Measurements from ENCODE around the gene LTBP1. TPM values are rescaled to one million over a fixed set of nuclear protein-coding genes. Genes with fewer than 3 reads are reported as not detected.
"Not testable (repeated sequence)": the region's sequence is repeated elsewhere in the genome, so short reads cannot be mapped to it uniquely, and the experiment has no call there.

The LTBP1 gene
- total RNA-seq, 2 experiments from 2014 or later = 0.10 to 0.27 TPM

DNA sequence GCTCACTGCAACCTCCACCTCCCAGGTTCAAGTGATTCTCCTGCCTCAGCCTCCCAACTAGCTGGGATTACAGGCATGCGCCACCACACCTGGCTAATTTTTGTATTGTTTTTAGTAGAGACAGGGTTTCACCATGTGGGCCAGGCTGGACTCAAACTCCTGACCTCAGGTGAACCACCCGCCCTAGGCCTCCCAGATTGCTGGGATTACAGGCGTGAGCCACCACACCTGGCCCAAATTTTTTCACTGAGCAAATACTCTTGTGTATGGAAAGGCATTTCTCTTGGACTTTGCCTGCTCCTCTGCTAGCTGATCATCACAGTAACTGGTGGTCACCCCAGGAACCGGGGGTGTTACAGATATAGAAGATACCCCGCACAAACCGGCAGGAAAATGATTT is 26.9 kb upstream of the LTBP1 start:
- H3K27ac Mint-ChIP-seq; H3K9me3 Mint-ChIP-seq; CTCF ChIA-PET; intact Hi-C loops (cut with micrococcal nuclease); H3K36me3 Mint-ChIP-seq; H3K4me1 Mint-ChIP-seq (ENCODE audit: low read depth); H3K27me3 Mint-ChIP-seq; POLR2A ChIA-PET; H3K4me3 Mint-ChIP-seq; DNase-seq: not testable (repeated sequence)

DNA sequence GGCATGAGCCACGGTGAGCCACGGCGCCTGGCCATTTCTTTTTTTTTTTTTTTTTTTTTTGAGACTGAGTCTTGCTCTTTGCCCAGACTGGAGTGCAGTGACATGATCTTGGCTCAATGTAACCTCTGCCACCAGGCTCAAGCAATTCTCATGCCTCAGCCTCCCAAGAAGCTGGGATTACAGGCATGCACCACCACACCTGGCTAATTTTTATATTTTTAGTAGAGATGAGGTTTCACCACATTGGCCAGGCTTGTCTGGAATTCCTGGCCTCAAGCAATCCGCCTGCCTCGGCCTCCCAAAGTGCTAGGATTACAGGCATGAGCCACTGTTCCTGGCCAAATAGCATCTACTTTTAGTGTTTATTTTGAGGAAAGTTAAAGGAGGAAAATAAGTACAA is 25.3 kb upstream of the LTBP1 start:
- DNase-seq; H3K9me3 Mint-ChIP-seq; CTCF ChIA-PET; intact Hi-C loops (cut with micrococcal nuclease); H3K27ac Mint-ChIP-seq; H3K36me3 Mint-ChIP-seq; H3K4me1 Mint-ChIP-seq (ENCODE audit: low read depth); H3K27me3 Mint-ChIP-seq; H3K4me3 Mint-ChIP-seq; POLR2A ChIA-PET: not testable (repeated sequence)

DNA sequence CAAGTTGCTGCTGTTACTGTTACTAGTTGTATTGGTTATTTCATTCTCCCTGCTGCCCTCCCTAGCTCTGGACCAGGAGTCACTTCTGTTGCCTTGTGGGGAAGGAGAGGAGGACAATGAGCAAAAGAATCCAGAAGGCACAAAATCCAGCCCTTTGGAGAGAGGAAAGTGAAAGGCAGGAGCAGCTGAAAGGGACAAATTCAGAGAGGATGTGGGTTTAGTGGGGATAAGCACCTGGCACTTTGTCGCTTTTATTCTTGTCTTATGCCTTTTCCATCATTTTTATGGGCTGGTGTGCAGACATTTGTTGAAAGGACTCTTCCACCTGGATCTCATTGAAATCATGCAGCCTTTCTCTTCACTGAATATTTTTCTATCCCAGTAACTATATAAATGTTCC is 24.3 kb upstream of the LTBP1 start:
- Mint-ChIP-seq H3K36me3 (no peaks in the 10 kb centered on the region), H3K4me1 (ENCODE audit: low read depth) (no peaks in the 10 kb centered on the region), H3K27me3 (peaks cover 17% of the 10 kb centered on the region), H3K27ac (no peak overlapping the region), H3K4me3 (no peak overlapping the region), H3K9me3 (no peaks in the 10 kb centered on the region)
- POLR2A ChIA-PET = no interaction called here
- CTCF ChIA-PET = no interaction called here
- intact Hi-C loops (cut with micrococcal nuclease) = no loop called here
- no peak for DNase-seq

DNA sequence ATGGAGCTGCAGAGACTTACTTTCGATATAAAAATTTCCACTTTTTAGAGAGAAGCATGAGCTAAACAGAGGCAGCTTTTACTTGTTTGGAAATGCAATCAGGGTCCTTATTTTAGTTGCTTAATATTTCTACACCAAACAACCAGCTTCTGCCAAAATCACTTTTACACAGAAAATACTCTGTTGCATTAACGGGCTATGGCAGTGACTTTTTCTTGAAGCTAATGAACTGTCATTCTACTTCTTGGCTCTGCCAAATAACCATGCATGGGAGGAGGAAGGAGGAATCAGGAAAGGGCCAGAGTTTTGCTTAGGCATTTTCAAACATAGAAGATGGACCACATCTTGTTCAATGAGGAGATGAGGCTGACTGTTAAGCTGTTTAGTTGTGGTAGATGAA is 23.6 kb upstream of the LTBP1 start:
- peaks cover 19% of the 10 kb centered on the region for H3K27me3 Mint-ChIP-seq
- CTCF ChIA-PET = no interaction called here
- DNase-seq = no peak
- no peaks in the 10 kb centered on the region for H3K4me1 Mint-ChIP-seq (ENCODE audit: low read depth)
- no peak overlapping the region for H3K4me3 Mint-ChIP-seq
- no peak overlapping the region for H3K27ac Mint-ChIP-seq
- intact Hi-C loops (cut with micrococcal nuclease) = no loop called here
- H3K36me3 Mint-ChIP-seq = no peaks in the 10 kb centered on the region
- H3K9me3 Mint-ChIP-seq = no peaks in the 10 kb centered on the region
- POLR2A ChIA-PET = no interaction called here

DNA sequence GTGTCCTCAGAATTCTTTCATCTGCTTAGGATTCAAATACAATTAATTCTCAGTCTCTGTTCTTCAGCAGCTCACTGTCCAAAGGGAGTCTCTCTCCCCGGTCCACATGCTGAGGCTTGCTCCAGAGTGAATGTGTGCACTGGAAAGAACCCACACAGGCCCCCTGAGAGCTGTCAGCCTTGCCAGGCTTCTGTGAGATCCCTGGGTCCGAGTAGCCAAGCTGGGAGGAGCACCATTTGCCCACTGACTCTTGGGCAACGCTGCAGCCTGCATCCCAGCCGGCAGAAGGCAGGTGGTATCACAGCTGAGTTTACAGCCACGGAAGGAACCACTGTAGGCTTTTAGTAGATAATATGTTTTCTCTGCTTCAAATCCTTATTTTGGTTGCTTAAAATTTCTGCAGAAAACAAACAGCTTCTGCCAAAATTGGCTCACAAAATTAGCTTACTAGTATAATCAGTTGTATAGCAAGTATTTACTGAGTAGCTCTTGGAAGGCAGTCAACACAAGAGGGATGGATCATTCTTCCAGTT is 21.4 kb upstream of the LTBP1 start:
- ChIA-PET CTCF (no interaction called here), POLR2A (no interaction called here)
- intact Hi-C loops (cut with micrococcal nuclease) = no loop called here
- no peak for DNase-seq
- no peak overlapping the region for H3K4me3 Mint-ChIP-seq
- H3K4me1 Mint-ChIP-seq (ENCODE audit: low read depth) = no peaks in the 10 kb centered on the region
- no peaks in the 10 kb centered on the region for H3K36me3 Mint-ChIP-seq
- no peak overlapping the region for H3K27ac Mint-ChIP-seq
- no peaks in the 10 kb centered on the region for H3K9me3 Mint-ChIP-seq
- peaks cover 19% of the 10 kb centered on the region for H3K27me3 Mint-ChIP-seq

DNA sequence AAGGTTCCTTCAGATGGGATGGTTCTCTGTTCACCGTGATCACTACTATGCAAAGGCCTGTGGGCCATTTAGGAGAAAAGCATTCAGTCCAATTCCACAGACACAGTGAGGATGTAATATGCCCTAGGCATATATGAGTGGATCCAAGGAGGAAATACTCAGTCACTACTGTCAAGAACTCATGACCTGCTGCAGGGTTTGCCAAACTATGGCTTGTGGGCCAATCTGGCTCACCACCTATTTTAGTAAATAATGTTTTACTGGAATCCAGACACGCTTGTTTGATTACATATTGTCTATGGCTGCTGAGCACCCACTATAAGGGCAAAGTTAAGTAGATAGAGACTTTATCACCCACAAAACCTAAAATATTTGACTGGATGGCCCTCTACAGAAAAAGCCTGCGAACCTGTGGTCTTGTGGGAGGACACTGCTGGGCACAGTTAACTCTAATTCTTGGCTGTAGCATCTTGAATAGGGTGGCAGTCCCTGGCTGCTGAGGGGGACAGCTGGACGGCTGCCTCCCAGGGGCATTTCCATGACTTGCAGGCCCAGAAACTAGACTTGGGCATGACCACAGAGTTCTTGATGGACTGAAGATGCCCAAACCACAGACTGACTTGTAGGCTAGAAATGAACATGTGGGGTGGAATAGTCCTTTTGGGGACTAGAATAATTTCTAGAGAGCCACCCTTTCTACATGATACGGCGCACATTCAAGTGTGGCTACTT is 20.6 kb upstream of the LTBP1 start:
- intact Hi-C loops (cut with micrococcal nuclease) = no loop called here
- DNase-seq = no peak
- H3K27me3 Mint-ChIP-seq = peaks cover 19% of the 10 kb centered on the region
- no peak overlapping the region for H3K27ac Mint-ChIP-seq
- ChIA-PET POLR2A (no interaction called here), CTCF (no interaction called here)
- no peak overlapping the region for H3K4me3 Mint-ChIP-seq
- no peaks in the 10 kb centered on the region for H3K36me3 Mint-ChIP-seq
- no peaks in the 10 kb centered on the region for H3K4me1 Mint-ChIP-seq (ENCODE audit: low read depth)
- no peaks in the 10 kb centered on the region for H3K9me3 Mint-ChIP-seq

DNA sequence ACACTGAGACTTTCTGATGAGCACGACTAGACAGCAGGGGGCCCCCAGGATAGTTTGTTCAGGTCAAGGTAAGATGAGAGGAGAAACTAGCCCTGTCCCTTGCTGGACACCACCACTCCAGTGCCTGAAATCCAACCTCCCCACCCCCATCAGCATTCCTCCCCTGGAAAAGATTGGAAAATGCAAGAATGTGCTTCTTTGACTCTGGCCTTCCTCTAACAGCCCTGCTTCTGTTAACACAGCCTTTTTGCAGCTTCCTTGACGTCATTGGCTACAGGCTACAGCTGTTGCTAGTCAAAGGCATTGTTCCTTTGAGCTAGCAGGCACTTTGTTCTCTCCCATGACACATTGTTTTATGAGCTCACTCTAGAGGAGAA is 20.1 kb upstream of the LTBP1 start:
- no peak for DNase-seq
- Mint-ChIP-seq H3K36me3 (no peaks in the 10 kb centered on the region), H3K27me3 (peaks cover 17% of the 10 kb centered on the region), H3K4me3 (no peak overlapping the region), H3K27ac (no peak overlapping the region), H3K4me1 (ENCODE audit: low read depth) (no peaks in the 10 kb centered on the region), H3K9me3 (no peaks in the 10 kb centered on the region)
- ChIA-PET POLR2A (no interaction called here), CTCF (no interaction called here)
- intact Hi-C loops (cut with micrococcal nuclease) = no loop called here

DNA sequence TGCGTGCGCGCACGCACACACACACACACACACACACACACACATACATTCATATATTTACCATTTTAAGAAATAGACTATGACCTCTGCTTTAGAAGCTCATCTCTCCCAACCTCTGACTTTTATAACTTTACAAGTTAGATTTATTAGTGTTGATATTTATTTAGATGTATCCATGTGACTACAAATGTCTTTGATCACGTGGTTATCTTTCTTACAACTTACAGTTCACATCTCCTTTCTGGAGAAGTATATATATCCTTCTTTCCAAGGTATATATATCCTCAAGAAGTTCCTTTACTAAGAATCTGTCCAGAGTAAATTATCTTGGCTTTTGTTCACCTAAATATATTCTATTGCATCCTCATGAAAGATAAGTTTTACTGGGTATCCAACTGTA is 16.3 kb upstream of the LTBP1 start:
- POLR2A ChIA-PET = no interaction called here
- Mint-ChIP-seq H3K4me1 (ENCODE audit: low read depth) (no peaks in the 10 kb centered on the region), H3K27me3 (peaks cover 18% of the 10 kb centered on the region), H3K36me3 (no peaks in the 10 kb centered on the region), H3K27ac (no peak overlapping the region), H3K4me3 (no peak overlapping the region), H3K9me3 (no peaks in the 10 kb centered on the region)
- intact Hi-C loops (cut with micrococcal nuclease) = no loop called here
- CTCF ChIA-PET = no interaction called here
- DNase-seq = no peak

DNA sequence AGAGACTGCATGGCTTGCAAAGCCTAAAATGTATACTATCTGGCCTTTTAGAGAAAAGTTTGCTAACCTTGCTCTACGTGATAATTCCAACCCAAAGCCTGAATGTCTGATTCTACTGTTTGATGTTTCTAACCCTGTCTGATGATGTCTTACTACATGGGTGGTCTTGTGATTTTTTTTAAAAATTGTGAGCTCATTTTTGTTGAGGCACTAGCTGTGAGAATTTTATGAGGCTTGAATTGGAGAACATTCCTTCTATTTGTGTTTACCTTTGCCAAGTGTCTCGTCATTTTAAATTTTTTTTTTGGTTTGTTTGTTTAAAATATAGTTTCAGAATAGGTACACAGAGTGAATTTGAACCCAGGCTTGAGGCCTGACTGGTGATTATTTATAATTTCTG is 15.2 kb upstream of the LTBP1 start:
- CTCF ChIA-PET = no interaction called here
- H3K4me1 Mint-ChIP-seq (ENCODE audit: low read depth) = no peaks in the 10 kb centered on the region
- no peak overlapping the region for H3K27ac Mint-ChIP-seq
- intact Hi-C loops (cut with micrococcal nuclease) = no loop called here
- no peaks in the 10 kb centered on the region for H3K9me3 Mint-ChIP-seq
- H3K36me3 Mint-ChIP-seq = no peaks in the 10 kb centered on the region
- no peak for DNase-seq
- POLR2A ChIA-PET = no interaction called here
- H3K27me3 Mint-ChIP-seq = peaks cover 17% of the 10 kb centered on the region
- no peak overlapping the region for H3K4me3 Mint-ChIP-seq

DNA sequence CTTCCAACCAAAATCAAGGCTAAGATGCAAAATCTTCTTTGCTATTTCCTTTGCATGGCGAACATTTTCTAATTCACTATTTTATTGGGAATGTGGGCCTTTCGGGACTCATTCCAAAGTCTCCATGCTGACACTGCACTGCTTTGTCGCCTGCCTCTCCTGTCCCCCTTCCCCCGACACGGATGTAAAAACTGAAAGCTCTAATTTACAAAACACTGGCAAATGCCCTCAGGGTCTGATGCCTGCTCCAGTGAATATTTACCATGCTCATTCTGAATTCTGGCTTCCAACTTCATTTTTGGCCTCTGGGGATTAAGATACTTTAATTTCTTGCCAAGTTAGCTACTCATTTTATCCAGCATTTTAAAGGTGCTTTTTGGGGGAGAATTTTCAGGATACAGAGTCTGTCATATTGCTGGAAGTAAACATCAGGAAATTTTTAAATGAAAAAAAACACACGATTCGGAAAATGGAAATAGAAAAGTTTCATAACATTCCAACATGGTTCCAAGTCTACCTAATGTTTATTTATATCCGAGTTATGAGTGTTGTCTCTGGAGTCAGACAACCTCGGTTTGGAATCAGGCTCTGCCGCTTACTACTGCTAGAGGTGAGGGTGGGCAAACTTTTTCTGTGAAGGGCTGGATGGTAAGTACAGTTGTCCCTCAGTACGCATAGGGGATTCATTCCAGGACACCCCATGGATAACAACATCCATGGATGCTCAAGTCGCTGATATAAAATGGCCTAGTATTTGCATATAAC is 14.6 kb upstream of the LTBP1 start:
- intact Hi-C loops (cut with micrococcal nuclease) = no loop called here
- Mint-ChIP-seq H3K4me1 (ENCODE audit: low read depth) (no peaks in the 10 kb centered on the region), H3K27me3 (peaks cover 11% of the 10 kb centered on the region), H3K27ac (no peak overlapping the region), H3K9me3 (no peaks in the 10 kb centered on the region), H3K36me3 (no peaks in the 10 kb centered on the region), H3K4me3 (no peak overlapping the region)
- POLR2A ChIA-PET = no interaction called here
- CTCF ChIA-PET = no interaction called here
- no peak for DNase-seq

DNA sequence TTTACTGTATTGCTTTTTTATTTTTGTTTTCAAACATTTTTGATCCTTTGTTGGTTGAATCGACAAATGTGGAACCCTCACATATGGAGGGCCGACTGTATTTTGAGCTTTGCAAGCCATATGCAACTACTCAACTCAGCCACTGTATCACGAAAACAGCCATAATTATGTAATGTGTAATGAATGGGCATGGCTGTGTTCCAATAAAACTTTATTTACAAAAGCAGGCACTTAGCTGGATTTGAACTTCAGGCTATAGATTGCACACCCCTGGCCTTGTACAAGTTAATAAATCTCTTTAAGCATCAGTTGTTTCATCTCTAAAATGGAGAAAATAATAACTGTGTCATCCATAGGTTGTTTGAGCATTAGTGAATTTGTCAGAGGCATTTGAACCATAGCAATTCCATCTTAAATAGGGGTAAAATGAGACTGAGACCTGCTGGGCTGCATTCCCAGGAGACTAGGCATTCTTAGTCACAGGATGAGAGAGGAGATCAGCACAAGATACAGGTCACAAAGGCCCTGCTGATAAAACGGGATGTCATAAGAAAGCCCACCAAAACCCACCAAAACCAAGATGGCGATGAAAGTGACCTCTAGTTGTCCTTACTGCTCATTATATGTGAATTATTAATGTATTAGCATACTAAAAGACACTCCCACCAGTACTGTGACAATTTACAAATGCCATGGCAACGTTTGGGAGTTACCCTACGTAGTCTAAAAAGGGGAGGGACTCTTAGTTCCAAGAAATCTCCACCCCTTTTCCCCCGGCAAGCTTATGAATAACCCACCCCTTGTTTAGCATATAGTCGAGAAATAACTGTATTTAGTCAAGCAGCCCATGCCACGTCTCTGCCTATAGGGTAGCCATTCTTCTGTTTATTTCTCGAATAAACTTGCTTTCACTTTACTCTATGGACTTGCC is 13.7 kb upstream of the LTBP1 start:
- intact Hi-C loops (cut with micrococcal nuclease) = no loop called here
- Mint-ChIP-seq H3K27me3 (peaks cover 7% of the 10 kb centered on the region), H3K27ac (no peak overlapping the region), H3K4me1 (ENCODE audit: low read depth) (no peaks in the 10 kb centered on the region), H3K36me3 (no peaks in the 10 kb centered on the region), H3K9me3 (no peaks in the 10 kb centered on the region), H3K4me3 (no peak overlapping the region)
- CTCF ChIA-PET = no interaction called here
- DNase-seq = no peak
- POLR2A ChIA-PET = no interaction called here

DNA sequence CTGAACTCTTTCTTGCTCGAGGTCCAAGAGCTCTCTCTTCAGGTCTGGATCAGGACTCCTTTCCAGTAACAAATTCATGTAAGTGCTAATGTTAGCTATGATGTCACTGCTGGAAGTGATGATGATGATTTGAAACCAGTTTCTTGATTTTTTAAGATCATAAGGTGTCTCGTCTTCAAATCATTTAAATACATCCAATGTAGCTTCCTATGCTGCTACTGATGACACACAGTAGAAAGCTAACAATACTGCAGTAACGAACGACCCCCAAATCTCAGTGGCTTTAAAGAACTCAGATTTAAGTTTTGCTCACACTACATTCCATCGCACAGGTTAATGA is 13.0 kb upstream of the LTBP1 start:
- Mint-ChIP-seq H3K36me3 (no peaks in the 10 kb centered on the region), H3K4me1 (ENCODE audit: low read depth) (no peaks in the 10 kb centered on the region), H3K27ac (no peak overlapping the region), H3K4me3 (no peak overlapping the region), H3K27me3 (peaks cover 7% of the 10 kb centered on the region), H3K9me3 (no peaks in the 10 kb centered on the region)
- CTCF ChIA-PET = no interaction called here
- no peak for DNase-seq
- POLR2A ChIA-PET = no interaction called here
- intact Hi-C loops (cut with micrococcal nuclease) = no loop called here
